Natural killer cell (primary cell): ENCODE results near the gene PCDHGA7. TPM values are rescaled to one million over a fixed set of nuclear protein-coding genes. Genes with fewer than 3 reads are reported as not detected.
"Not testable (repeated sequence)": the region's sequence is repeated elsewhere in the genome, so short reads cannot be mapped to it uniquely, and the experiment has no call there.

Experiments
- ATAC-seq, 3 donors: fragments of 150-1000 bp in 2 of 3; fragments of 200-7000 bp in 1 of 3; cut with Tn5 transposase; 1 replicate in 1 of 3; 2 replicates in 2 of 3; pipeline ENCODE4 v1.10.0; 2021; ENCODE audit warnings: mild to moderate bottlenecking in 2 of 3, moderate library complexity in 2 of 3
- DNase-seq, 2 donors: peaks; one replicate each; pipeline versions ENCODE4 v3.0.0 to v3.0.0-alpha.2; 2013 to 2021; ENCODE audit warnings: mixed read lengths in 1 of 2
- H3K27ac ChIP-seq: one replicate; pipeline ENCODE4 v1.5.1; 2013; ENCODE audit warnings: mild to moderate bottlenecking, low read length
- H3K27me3 ChIP-seq: one replicate; pipeline ENCODE4 v1.6.1; 2013; ENCODE audit warnings: low read length; ENCODE audit not compliant: control insufficient read depth, insufficient read depth
- H3K36me3 ChIP-seq: one replicate; pipeline ENCODE4 v1.6.1; 2013; ENCODE audit warnings: low read length; ENCODE audit not compliant: control insufficient read depth, insufficient read depth
- H3K4me1 ChIP-seq: one replicate; pipeline ENCODE4 v1.6.1; 2013; ENCODE audit warnings: low read length; ENCODE audit not compliant: control insufficient read depth, insufficient read depth
- H3K4me3 ChIP-seq: one replicate; pipeline ENCODE4 v1.5.1; 2013; ENCODE audit warnings: low read length
- H3K9me3 ChIP-seq: one replicate; pipeline ENCODE4 v1.6.1; 2013; ENCODE audit warnings: low read length; ENCODE audit not compliant: control insufficient read depth, insufficient read depth
- H3K27ac Mint-ChIP-seq, 2 donors: one replicate each; pipeline ENCODE4 v1.8.0; 2022; ENCODE audit warnings: mild to moderate bottlenecking in 2 of 2, mixed read lengths in 2 of 2, moderate library complexity in 1 of 2
- H3K27me3 Mint-ChIP-seq, 2 donors: one replicate each; pipeline ENCODE4 v1.8.0; 2022; ENCODE audit warnings: low read depth in 2 of 2, mixed read lengths in 2 of 2
- H3K36me3 Mint-ChIP-seq: one replicate; pipeline ENCODE4 v1.8.0; 2022; ENCODE audit warnings: mixed read lengths
- H3K4me1 Mint-ChIP-seq, 2 donors: one replicate each; pipeline ENCODE4 v1.8.0; 2022; ENCODE audit warnings: mixed read lengths in 2 of 2
- H3K4me3 Mint-ChIP-seq: one replicate; pipeline ENCODE4 v1.8.0; 2022; ENCODE audit warnings: mild to moderate bottlenecking, moderate library complexity, mixed read lengths
- H3K9me3 Mint-ChIP-seq, 2 donors: one replicate each; pipeline ENCODE4 v1.8.0; 2022; ENCODE audit warnings: mixed read lengths in 2 of 2
- WGBS: methylation state at CpG from one replicate; pipeline ENCODE4 v1.1.7; 2013; ENCODE audit warnings: missing lambda C conversion rate; ENCODE audit not compliant: insufficient coverage; 5-methylcytosine and 5-hydroxymethylcytosine counted together
- intact Hi-C: fragments of 100-400 bp; cut with micrococcal nuclease; formaldehyde crosslinking; loops from one replicate; pipeline ENCODE4 v1.14.2; 2022
- total RNA-seq, 4 donors: library from RNA; stranded (reverse); fragments of 120-200 nt in 1 of 4; gene quantifications; one replicate each; pipeline versions ENCODE4 v1.2.3 to v1.2.4, GENCODE V29; 2013 to 2022
- TF ChIP-seq, protein P1 (sequence below): fragments of 200-600 bp; IDR thresholded peaks from one replicate; pipeline ENCODE4 v1.8.0; 2022; ENCODE audit warnings: antibody characterized with exemption

The PCDHGA7 gene
- total RNA-seq, 3 donors from 2014 or later (not counting 1 experiment from before 2014, with no cell fraction given) = 0.26 to 0.68 TPM; not detected in 1

GRCh38 chr5:141374627-141375026, 7.9 kb upstream of the PCDHGA7 start:
- TF ChIP-seq, protein P1, sequence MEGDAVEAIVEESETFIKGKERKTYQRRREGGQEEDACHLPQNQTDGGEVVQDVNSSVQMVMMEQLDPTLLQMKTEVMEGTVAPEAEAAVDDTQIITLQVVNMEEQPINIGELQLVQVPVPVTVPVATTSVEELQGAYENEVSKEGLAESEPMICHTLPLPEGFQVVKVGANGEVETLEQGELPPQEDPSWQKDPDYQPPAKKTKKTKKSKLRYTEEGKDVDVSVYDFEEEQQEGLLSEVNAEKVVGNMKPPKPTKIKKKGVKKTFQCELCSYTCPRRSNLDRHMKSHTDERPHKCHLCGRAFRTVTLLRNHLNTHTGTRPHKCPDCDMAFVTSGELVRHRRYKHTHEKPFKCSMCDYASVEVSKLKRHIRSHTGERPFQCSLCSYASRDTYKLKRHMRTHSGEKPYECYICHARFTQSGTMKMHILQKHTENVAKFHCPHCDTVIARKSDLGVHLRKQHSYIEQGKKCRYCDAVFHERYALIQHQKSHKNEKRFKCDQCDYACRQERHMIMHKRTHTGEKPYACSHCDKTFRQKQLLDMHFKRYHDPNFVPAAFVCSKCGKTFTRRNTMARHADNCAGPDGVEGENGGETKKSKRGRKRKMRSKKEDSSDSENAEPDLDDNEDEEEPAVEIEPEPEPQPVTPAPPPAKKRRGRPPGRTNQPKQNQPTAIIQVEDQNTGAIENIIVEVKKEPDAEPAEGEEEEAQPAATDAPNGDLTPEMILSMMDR = no peak
- no peaks in the 10 kb centered on the region for H3K4me1 ChIP-seq
- Mint-ChIP-seq H3K9me3 (no peaks in the 10 kb centered on the region), H3K4me1 (peaks cover 4 to 7% of the 10 kb centered on the region in 2 donors), H3K27me3 (peaks cover 45 to 62% of the 10 kb centered on the region in 2 donors), H3K27ac (no peak overlapping the region), H3K4me3 (no peak overlapping the region), H3K36me3 (no peaks in the 10 kb centered on the region)
- no peak overlapping the region for H3K4me3 ChIP-seq
- peaks cover 42% of the 10 kb centered on the region for H3K9me3 ChIP-seq
- H3K36me3 ChIP-seq = no peaks in the 10 kb centered on the region
- 61% methylated on average over 14 of the region's 14 CpGs for WGBS
- ATAC-seq (no peak), DNase-seq (no peak)
- intact Hi-C loops = no loop called here
- peaks cover 44% of the 10 kb centered on the region for H3K27me3 ChIP-seq
- no peak overlapping the region for H3K27ac ChIP-seq

DNA sequence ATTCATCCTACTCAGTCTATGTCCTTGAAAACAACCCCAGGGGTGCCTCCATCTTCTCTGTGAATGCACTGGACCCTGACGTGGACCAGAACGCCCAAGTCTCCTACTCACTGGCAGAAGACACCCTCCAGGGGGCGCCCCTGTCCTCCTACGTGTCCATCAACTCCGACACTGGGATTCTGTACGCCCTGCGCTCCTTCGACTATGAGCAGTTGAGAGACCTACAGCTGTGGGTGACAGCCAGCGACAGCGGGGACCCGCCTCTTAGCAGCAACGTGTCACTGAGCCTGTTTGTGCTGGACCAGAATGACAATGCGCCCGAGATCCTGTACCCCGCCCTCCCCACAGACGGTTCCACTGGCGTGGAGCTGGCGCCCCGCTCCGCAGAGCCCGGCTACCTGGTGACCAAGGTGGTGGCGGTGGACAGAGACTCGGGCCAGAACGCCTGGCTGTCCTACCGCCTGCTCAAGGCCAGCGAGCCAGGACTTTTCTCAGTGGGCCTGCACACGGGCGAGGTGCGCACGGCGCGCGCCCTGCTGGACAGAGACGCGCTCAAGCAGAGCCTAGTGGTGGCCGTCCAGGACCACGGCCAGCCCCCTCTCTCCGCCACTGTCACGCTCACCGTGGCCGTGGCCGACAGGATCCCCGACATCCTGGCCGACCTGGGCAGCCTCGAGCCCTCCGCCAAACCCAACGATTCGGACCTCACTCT, 6.9 kb upstream of the PCDHGA7 start:
- H3K36me3 ChIP-seq, H3K4me1 ChIP-seq, ATAC-seq, H3K4me3 ChIP-seq, H3K27ac Mint-ChIP-seq, H3K36me3 Mint-ChIP-seq, intact Hi-C loops, H3K27ac ChIP-seq, H3K4me3 Mint-ChIP-seq, H3K9me3 Mint-ChIP-seq, H3K4me1 Mint-ChIP-seq, DNase-seq: not testable (repeated sequence)
- 54% methylated on average over 36 of the region's 48 CpGs for WGBS
- Histone ChIP-seq H3K27me3 (peaks cover 38% of the 10 kb centered on the region), H3K9me3 (peaks cover 35% of the 10 kb centered on the region)
- H3K27me3 Mint-ChIP-seq = peaks cover 45 to 60% of the 10 kb centered on the region in 2 donors

GRCh38 chr5:141383345-141383744, 803 bp downstream of the PCDHGA7 start:
- Mint-ChIP-seq H3K9me3 (peaks cover 0 to 3% of the 10 kb centered on the region in 2 donors), H3K36me3 (no peaks in the 10 kb centered on the region), H3K27me3 (peaks cover 65 to 80% of the 10 kb centered on the region in 2 donors), H3K4me3 (no peak overlapping the region), H3K27ac (no peak overlapping the region), H3K4me1 (peaks cover 0 to 8% of the 10 kb centered on the region in 2 donors)
- 43% methylated on average over 21 of the region's 21 CpGs for WGBS
- Histone ChIP-seq H3K27me3 (peaks cover 50% of the 10 kb centered on the region), H3K4me1 (peaks cover 4% of the 10 kb centered on the region), H3K9me3 (peaks cover 27% of the 10 kb centered on the region), H3K27ac (no peak overlapping the region), H3K36me3 (no peaks in the 10 kb centered on the region), H3K4me3 (no peak overlapping the region)
- no peak for ATAC-seq
- intact Hi-C loops = no loop called here
- TF ChIP-seq, protein P1 = no peak
- no peak for DNase-seq

- Histone ChIP-seq H3K36me3 (no peaks in the 10 kb centered on the region), H3K4me1 (peaks cover 4% of the 10 kb centered on the region), H3K9me3 (peaks cover 36% of the 10 kb centered on the region), H3K4me3 (no peak overlapping the region), H3K27ac (no peak overlapping the region), H3K27me3 (peaks cover 51% of the 10 kb centered on the region)
- peaks cover 0 to 8% of the 10 kb centered on the region in 2 donors for H3K4me1 Mint-ChIP-seq
- TF ChIP-seq, protein P1 = no peak
- peaks cover 69 to 77% of the 10 kb centered on the region in 2 donors for H3K27me3 Mint-ChIP-seq
- no peak overlapping the region for H3K27ac Mint-ChIP-seq
- no peak overlapping the region for H3K4me3 Mint-ChIP-seq
- DNase-seq (no peak), ATAC-seq (no peak)
- H3K36me3 Mint-ChIP-seq = no peaks in the 10 kb centered on the region
- whole genome bisulfite sequencing = 49% methylated on average over 43 of the region's 43 CpGs
- H3K9me3 Mint-ChIP-seq = peaks cover 0 to 3% of the 10 kb centered on the region in 2 donors
- intact Hi-C loops = loop anchor here (5.0 kb wide), 1 partner anchor 38 kb away; the partner anchor contains the start of gene PCDHGA11
Measured at GRCh38 chr5:141384471-141385267, 2.1 kb downstream of the PCDHGA7 start.
